Common myeloid progenitor, CD34-positive (primary cell): ENCODE data around the gene CNTN5.
"Not testable (repeated sequence)": the region's sequence is repeated elsewhere in the genome, so short reads cannot be mapped to it uniquely, and the experiment has no call there.

Experiments
- CTCF ChIA-PET: fragments of 350-600 bp; sonication (Branson Sonifier 250); formaldehyde crosslinking; loops from one replicate; lab custom pipeline; 2021; ENCODE audit warnings: antibody characterized with exemption; lab: Charles Lee
- POLR2A ChIA-PET: fragments of 350-600 bp; sonication (Branson Sonifier 250); formaldehyde crosslinking; loops from one replicate; lab custom pipeline; 2021; ENCODE audit warnings: antibody characterized with exemption; lab: Charles Lee
- DNase-seq, 3 donors: peaks; one replicate each; pipeline versions ENCODE4 v3.0.0 to v3.0.0-alpha.2; 2013
- H3K27ac ChIP-seq, 2 experiments: 1 replicate in 1 of 2; 2 replicates in 1 of 2; pipeline ENCODE4 v1.7.0; 2013; ENCODE audit warnings: inconsistent platforms in 2 of 2, low read length in 2 of 2, mild to moderate bottlenecking in 2 of 2, low read depth in 1 of 2, moderate library complexity in 1 of 2; ENCODE audit not compliant: severe bottlenecking in 2 of 2, insufficient read depth in 1 of 2, poor library complexity in 1 of 2
- H3K27me3 ChIP-seq, 5 experiments: replicated peaks in 2 of 5; 1 replicate in 3 of 5; 2 replicates in 2 of 5; pipeline versions ENCODE4 v1.6.1 to v1.7.0; 2013; ENCODE audit warnings: low read length in 4 of 5, mild to moderate bottlenecking in 2 of 5, moderate library complexity in 2 of 5, inconsistent platforms in 1 of 5; ENCODE audit not compliant: insufficient read depth in 5 of 5, control insufficient read depth in 4 of 5
- H3K36me3 ChIP-seq, 4 experiments: 1 replicate in 2 of 4; 2 replicates in 2 of 4; pipeline versions ENCODE4 v1.6.1 to v1.7.0; 2013; ENCODE audit warnings: low read length in 3 of 4, control low read depth in 1 of 4, mild to moderate bottlenecking in 1 of 4; ENCODE audit not compliant: control insufficient read depth in 4 of 4, insufficient read depth in 4 of 4
- H3K4me1 ChIP-seq, 4 experiments: 1 replicate in 3 of 4; 2 replicates in 1 of 4; pipeline versions ENCODE4 v1.6.1 to v1.7.1; 2013; ENCODE audit warnings: low read length in 3 of 4, mild to moderate bottlenecking in 3 of 4, control low read depth in 1 of 4, inconsistent platforms in 1 of 4, moderate library complexity in 1 of 4; ENCODE audit not compliant: control insufficient read depth in 4 of 4, insufficient read depth in 4 of 4; ENCODE audit errors: control extremely low read depth in 1 of 4
- H3K4me3 ChIP-seq, 7 experiments: 1 replicate in 4 of 7; 2 replicates in 3 of 7; pipeline versions ENCODE4 v1.5.1 to v1.7.0; 2013; ENCODE audit warnings: mild to moderate bottlenecking in 7 of 7, low read length in 6 of 7, moderate library complexity in 6 of 7, inconsistent platforms in 2 of 7, low read depth in 2 of 7, control low read depth in 1 of 7; ENCODE audit not compliant: insufficient read depth in 4 of 7, control insufficient read depth in 1 of 7; ENCODE audit errors: extremely low read depth in 1 of 7
- H3K9me3 ChIP-seq, 5 experiments: 1 replicate in 4 of 5; 2 replicates in 1 of 5; pipeline versions ENCODE4 v1.6.1 to v1.7.1; 2013; ENCODE audit warnings: low read length in 4 of 5, mild to moderate bottlenecking in 2 of 5, inconsistent platforms in 1 of 5, low read depth in 1 of 5, moderate library complexity in 1 of 5; ENCODE audit not compliant: control insufficient read depth in 4 of 5, insufficient read depth in 2 of 5; ENCODE audit errors: control extremely low read depth in 1 of 5
- WGBS: methylation state at CpG from one replicate; pipeline ENCODE4 v1.1.5; 2013; ENCODE audit not compliant: insufficient coverage; 5-methylcytosine and 5-hydroxymethylcytosine counted together

Gene CNTN5

GRCh38 chr11:99281331-99281730, 260.6 kb downstream of the CNTN5 start:
- DNase-seq: no peak
- ChIA-PET CTCF (no interaction called here), POLR2A (no interaction called here)
- Histone ChIP-seq H3K4me1 (no peaks in the 10 kb centered on the region), H3K36me3 (no peaks in the 10 kb centered on the region), H3K27ac (no peak overlapping the region), H3K27me3 (no peaks in the 10 kb centered on the region), H3K9me3 (no peaks in the 10 kb centered on the region), H3K4me3 (no peak overlapping the region)
- WGBS: no CpG with 5 or more reads among the region's 1 CpG

GRCh38 chr11:99297925-99298324, 277.2 kb downstream of the CNTN5 start:
- H3K27ac ChIP-seq, H3K36me3 ChIP-seq, DNase-seq, CTCF ChIA-PET, H3K4me3 ChIP-seq, POLR2A ChIA-PET, H3K9me3 ChIP-seq, H3K4me1 ChIP-seq, H3K27me3 ChIP-seq: not testable (repeated sequence)
- 84% methylated on average over 8 of the region's 8 CpGs for WGBS

DNA sequence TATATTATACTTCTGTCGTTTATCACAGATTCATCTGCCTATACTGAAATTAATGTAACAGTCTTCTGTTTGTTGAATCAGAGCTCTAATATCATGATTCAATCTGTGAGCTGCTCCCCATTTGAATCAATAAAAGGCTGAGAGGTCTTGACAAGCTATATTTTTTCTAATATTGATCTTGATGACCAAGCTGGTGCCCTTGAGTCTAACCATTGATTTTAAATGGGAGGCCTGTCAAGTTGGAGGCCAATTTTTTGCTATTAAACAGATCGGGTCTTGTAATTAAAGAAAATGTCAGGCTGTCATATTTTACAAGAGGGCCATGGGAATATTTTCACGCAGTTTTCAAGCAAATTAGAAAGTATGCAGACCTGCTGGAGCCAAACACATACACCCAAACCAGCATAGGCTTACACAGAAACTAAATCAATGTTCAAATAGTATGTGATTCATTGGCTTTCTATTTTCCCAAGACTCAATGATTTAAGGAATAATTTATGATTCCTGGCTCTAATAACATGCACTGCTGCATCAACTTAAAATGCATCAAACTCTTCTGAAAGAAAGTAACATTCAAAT, 286.9 kb downstream of the CNTN5 start:
- no peaks in the 10 kb centered on the region for H3K4me1 ChIP-seq
- ChIA-PET CTCF (no interaction called here), POLR2A (no interaction called here)
- no peak overlapping the region for H3K27ac ChIP-seq
- no peaks in the 10 kb centered on the region for H3K36me3 ChIP-seq
- H3K27me3 ChIP-seq: no peaks in the 10 kb centered on the region
- no peak overlapping the region for H3K4me3 ChIP-seq
- no peaks in the 10 kb centered on the region for H3K9me3 ChIP-seq
- DNase-seq: no peak
- 100% methylated on average over 2 of the region's 3 CpGs for WGBS

GRCh38 chr11:99311870-99312269, 291.1 kb downstream of the CNTN5 start:
- no peaks in the 10 kb centered on the region for H3K36me3 ChIP-seq
- no CpG with 5 or more reads among the region's 1 CpG for WGBS
- no peaks in the 10 kb centered on the region for H3K9me3 ChIP-seq
- ChIA-PET POLR2A (no interaction called here), CTCF (no interaction called here)
- no peaks in the 10 kb centered on the region for H3K27me3 ChIP-seq
- no peaks in the 10 kb centered on the region for H3K4me1 ChIP-seq
- no peak overlapping the region for H3K27ac ChIP-seq
- H3K4me3 ChIP-seq: no peak overlapping the region
- no peak for DNase-seq

DNA sequence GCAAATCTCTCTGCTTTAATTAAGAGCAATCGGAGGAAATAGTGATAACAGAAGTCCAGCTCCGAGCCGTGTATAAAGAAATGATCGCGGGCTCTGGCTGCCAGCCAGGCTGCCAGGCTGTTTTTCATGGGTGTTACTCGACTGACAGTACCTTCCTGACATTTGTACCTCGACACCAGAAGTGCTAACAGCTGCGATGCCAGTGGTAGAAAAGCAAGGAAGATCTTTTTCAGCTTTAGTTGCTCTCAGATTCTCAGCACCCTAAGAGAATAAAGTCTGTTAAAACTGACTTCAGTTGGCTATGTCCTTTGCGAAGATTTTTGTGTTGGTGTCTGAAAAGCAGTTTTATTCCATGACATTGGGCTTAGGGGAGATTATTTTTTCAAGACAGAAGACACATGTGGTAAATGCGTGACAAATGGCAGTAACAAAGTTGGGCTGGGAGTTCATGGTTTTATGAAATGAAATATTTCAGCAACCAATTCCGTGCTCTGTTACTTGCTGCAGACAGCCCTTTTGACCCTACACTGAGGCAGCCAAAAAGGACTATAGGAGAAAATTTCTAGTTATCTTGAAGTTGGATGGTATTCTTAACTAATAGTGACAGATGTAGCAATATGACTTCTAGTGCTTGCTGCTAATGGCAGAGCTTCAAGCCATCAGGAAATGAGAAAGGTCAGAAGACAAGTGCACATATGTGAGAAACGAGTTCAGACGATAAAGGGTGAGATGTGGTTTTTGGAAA, 296.2 kb downstream of the CNTN5 start:
- DNase-seq: peak in 1 of 3 donors; percentile 11
- 68% methylated on average over 13 of the region's 13 CpGs for whole genome bisulfite sequencing

DNA sequence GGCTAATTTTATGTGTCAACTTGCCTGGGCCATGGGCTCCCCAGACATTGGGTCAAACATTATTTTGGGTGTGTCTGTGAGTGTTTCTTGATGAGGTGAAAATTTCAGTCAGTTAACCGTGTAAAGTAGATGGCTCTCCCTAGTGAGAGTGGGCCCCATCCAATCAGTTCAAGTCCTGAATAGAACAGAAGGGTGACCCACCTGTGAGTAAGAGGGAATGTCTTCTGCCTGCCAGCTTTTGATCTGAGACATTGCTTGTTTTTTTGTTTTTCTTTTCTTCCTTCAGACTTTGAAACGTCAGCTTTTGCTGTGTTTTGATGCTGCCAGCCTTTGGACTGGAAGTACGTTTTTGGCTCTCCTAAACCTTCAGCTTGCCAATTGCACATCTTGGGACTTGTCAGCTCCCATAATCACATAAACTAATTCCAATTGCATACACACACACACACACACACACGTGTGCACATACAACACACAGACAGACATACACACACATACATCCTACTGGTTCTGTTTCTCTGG, 300.1 kb downstream of the CNTN5 start:
- Histone ChIP-seq H3K4me1 (no peaks in the 10 kb centered on the region), H3K9me3 (no peaks in the 10 kb centered on the region), H3K36me3 (no peaks in the 10 kb centered on the region), H3K27ac (no peak overlapping the region), H3K27me3 (no peaks in the 10 kb centered on the region), H3K4me3 (no peak overlapping the region)
- DNase-seq: no peak
- POLR2A ChIA-PET: no interaction called here
- CTCF ChIA-PET: interaction anchor here (1.6 kb wide), 1 partner anchor 15 kb away, joined by 3 read pairs; no protein-coding TSS in a partner anchor
- WGBS: 93% methylated on average over 2 of the region's 4 CpGs

More for the DNA sequence above, 296.2 kb downstream of the CNTN5 start:
- Histone ChIP-seq H3K4me3 (no peak overlapping the region), H3K36me3 (no peaks in the 10 kb centered on the region), H3K27me3 (no peaks in the 10 kb centered on the region), H3K9me3 (no peaks in the 10 kb centered on the region), H3K4me1 (no peaks in the 10 kb centered on the region), H3K27ac (no peak overlapping the region)
- ChIA-PET CTCF (no interaction called here), POLR2A (no interaction called here)

DNA sequence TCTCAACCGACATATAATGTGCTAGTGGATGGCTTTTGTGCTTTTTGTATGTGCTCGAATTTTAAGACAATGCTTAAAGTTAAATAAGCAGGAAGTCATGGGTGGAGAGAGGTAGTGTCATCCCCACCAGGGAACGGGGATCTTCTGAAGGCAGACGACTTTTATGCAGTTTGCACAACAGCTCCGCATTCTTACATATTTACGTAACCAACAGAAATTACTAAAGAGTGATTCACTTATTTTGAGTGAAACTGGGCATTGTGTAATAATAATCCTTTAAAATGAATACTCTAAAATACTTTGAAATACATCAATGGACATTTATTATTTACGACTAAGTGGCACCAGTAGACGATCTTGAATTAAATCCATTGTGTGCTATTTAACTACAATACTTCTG, 305.1 kb downstream of the CNTN5 start:
- Histone ChIP-seq H3K4me1 (no peaks in the 10 kb centered on the region), H3K27me3 (no peaks in the 10 kb centered on the region), H3K27ac (no peak overlapping the region), H3K4me3 (no peak overlapping the region), H3K9me3 (no peaks in the 10 kb centered on the region), H3K36me3 (no peaks in the 10 kb centered on the region)
- WGBS: 83% methylated on average over 2 of the region's 8 CpGs
- DNase-seq: no peak
- ChIA-PET CTCF (no interaction called here), POLR2A (no interaction called here)
